Gastrocnemius medialis (tissue), 4 donors: ENCODE measurements around the gene MAST4.

Experiments
- POLR2A ChIP-seq, 2 donors: fragments of 450-650 bp; IDR thresholded peaks; one replicate each; pipeline ENCODE4 v1.6.1; 2017; ENCODE audit warnings: antibody characterized with exemption in 2 of 2, mild to moderate bottlenecking in 2 of 2, moderate library complexity in 2 of 2
- TF ChIP-seq, protein P1 (sequence below), 5 experiments: fragments of 450-650 bp in 3 of 5; fragments of 200-600 bp in 2 of 5; sonication (generic) in 2 of 5; IDR thresholded peaks in 4 of 5; conservative IDR thresholded peaks in 1 of 5; 1 replicate in 4 of 5; 2 replicates in 1 of 5; pipeline ENCODE4 v1.5.1; 2016 to 2019; ENCODE audit warnings: antibody characterized with exemption in 5 of 5, mild to moderate bottlenecking in 3 of 5, moderate library complexity in 3 of 5

DNA sequence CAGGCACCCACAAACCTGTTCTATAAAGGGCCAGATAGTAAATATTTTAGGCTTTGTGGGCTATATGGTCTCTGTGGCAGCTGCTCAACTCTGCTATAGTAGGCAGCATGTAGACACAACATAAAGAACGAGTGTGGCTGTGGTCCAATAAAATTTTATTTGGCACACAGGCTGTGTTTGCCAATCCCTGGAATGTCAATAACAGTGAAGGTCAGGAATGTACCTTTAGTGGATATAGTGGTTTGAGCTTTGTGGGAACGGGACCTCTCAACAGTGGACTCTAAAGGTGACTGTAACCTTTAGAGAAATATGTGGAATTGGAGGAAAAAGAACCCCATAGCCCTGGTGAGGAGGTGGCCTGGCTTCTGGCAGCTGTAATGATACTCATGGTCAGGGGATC is 145.2 kb downstream of the MAST4 start:
- TF ChIP-seq, protein P1, sequence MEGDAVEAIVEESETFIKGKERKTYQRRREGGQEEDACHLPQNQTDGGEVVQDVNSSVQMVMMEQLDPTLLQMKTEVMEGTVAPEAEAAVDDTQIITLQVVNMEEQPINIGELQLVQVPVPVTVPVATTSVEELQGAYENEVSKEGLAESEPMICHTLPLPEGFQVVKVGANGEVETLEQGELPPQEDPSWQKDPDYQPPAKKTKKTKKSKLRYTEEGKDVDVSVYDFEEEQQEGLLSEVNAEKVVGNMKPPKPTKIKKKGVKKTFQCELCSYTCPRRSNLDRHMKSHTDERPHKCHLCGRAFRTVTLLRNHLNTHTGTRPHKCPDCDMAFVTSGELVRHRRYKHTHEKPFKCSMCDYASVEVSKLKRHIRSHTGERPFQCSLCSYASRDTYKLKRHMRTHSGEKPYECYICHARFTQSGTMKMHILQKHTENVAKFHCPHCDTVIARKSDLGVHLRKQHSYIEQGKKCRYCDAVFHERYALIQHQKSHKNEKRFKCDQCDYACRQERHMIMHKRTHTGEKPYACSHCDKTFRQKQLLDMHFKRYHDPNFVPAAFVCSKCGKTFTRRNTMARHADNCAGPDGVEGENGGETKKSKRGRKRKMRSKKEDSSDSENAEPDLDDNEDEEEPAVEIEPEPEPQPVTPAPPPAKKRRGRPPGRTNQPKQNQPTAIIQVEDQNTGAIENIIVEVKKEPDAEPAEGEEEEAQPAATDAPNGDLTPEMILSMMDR (IDR thresholded peaks at IDR 0.05 in 4 of 5, conservative IDR thresholded peaks at IDR 0.05 in 1 of 5): no peak
- TF ChIP-seq POLR2A (IDR thresholded peaks at IDR 0.05): no peak
